Prostate gland (tissue), 2 donors: ENCODE data around the gene COA6. TPM values are rescaled to one million over a fixed set of nuclear protein-coding genes. Genes with fewer than 3 reads are reported as not detected.
A peak's percentile ranks its signal among the peaks of the same experiment; 100 is the strongest.

Experiments
- DNase-seq: peaks from one replicate; pipeline ENCODE4 v3.0.0-alpha.2; 2019; ENCODE audit warnings: low spot score
- H3K27ac ChIP-seq, 2 donors: fragments of 200-600 bp; sonication (generic); 2 replicates each; pipeline ENCODE4 v1.5.1; 2017 to 2019
- H3K27me3 ChIP-seq: fragments of 200-600 bp; sonication (generic); replicated peaks from 2 replicates; pipeline ENCODE4 v1.5.1; 2019; ENCODE audit not compliant: insufficient read depth
- H3K36me3 ChIP-seq, 2 donors: fragments of 200-600 bp; sonication (generic); 1 replicate in 1 of 2; 2 replicates in 1 of 2; pipeline versions ENCODE4 v1.5.1 to v1.8.1; 2017 to 2019
- H3K4me1 ChIP-seq: fragments of 200-600 bp; sonication (generic); replicated peaks from 2 replicates; pipeline ENCODE4 v1.5.1; 2019
- H3K4me3 ChIP-seq, 2 donors: fragments of 200-600 bp; sonication (generic); 2 replicates each; pipeline ENCODE4 v1.5.1; 2017 to 2019
- H3K9me3 ChIP-seq: fragments of 200-600 bp; sonication (generic); 2 replicates; pipeline ENCODE4 v1.5.1; 2017
- CTCF ChIP-seq, 4 experiments: fragments of 200-600 bp in 2 of 4; fragments of 450-650 bp in 2 of 4; sonication (generic) in 2 of 4; IDR thresholded peaks; 1 replicate in 3 of 4; 2 replicates in 1 of 4; pipeline ENCODE4 v1.5.1; 2016 to 2019; ENCODE audit warnings: antibody characterized with exemption in 4 of 4, mild to moderate bottlenecking in 2 of 4, moderate library complexity in 2 of 4
- POLR2A ChIP-seq: fragments of 450-650 bp; IDR thresholded peaks from one replicate; pipeline ENCODE4 v1.6.1; 2016; ENCODE audit warnings: antibody characterized with exemption, mild to moderate bottlenecking
- POLR2AphosphoS5 ChIP-seq: sonication (generic); formaldehyde crosslinking; IDR thresholded peaks from one replicate; pipeline ENCODE4 v1.6.1; 2017; ENCODE audit warnings: antibody characterized with exemption
- whole genome bisulfite sequencing: methylation state at CpG from one replicate; pipeline ENCODE4 v1.1.5; 2018; 5-methylcytosine and 5-hydroxymethylcytosine counted together
- intact Hi-C: fragments of 100-400 bp; cut with DNase I; formaldehyde crosslinking; loops from one replicate; pipeline ENCODE4 v1.14.2; 2022
- total RNA-seq, 2 donors: library from RNA; depleted of rRNA; stranded (reverse); fragments of >200 nt; gene quantifications; one replicate each; pipeline ENCODE4 v1.1.0, GENCODE V29; 2016

The COA6 gene
- total RNA-seq, 2 donors from 2014 or later = 16.0 to 31.3 TPM

DNA sequence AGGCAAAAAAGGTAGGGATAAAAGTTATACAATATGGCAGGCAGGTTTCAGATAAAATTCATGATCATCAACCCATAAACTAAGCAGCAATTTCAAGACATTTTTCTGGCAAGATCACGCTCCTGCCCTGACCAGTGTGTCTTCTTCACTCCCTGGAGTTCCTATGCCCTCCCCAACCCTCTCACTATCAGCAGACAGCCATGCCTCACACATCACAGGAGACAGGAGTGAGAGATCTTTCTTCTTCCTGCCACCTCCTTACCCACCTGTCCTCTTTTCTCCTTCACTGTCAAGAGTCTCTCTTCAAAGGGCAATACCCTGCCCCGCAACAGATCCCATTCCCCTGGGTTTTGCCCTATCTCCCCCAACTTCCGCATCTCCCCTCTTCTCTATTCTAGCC is 28.4 kb downstream of the COA6 start:
- H3K27me3 ChIP-seq = no peaks in the 10 kb centered on the region
- DNase-seq = no peak
- H3K4me3 ChIP-seq = no peak overlapping the region
- TF ChIP-seq CTCF (IDR thresholded peaks at IDR 0.05) (no peak), POLR2A (no peak), POLR2AphosphoS5 (no peak)
- WGBS = 96% methylated on average over 3 of the region's 3 CpGs
- intact Hi-C loops = no loop called here
- no peak overlapping the region for H3K27ac ChIP-seq
- no peaks in the 10 kb centered on the region for H3K9me3 ChIP-seq
- no peaks in the 10 kb centered on the region for H3K36me3 ChIP-seq
- H3K4me1 ChIP-seq = no peaks in the 10 kb centered on the region

DNA sequence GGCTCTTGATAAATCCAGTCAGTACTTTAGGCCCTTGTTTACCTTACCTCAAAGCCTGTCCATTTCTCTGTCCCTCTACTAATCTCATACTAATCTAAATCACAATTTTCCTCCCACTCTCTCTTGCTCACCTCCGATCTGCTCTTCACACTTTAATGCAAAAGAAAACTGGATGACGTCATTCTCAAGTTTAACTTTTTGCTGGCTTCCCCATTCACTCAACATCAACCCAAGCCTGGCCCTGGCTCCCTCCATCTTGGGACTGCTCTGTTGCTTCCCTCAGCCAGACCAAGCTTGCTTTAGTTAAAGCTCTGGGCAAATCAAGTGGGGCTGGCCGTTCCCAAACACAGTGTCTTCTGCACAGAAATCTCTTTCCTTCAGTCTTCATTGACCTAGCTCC is 29.7 kb downstream of the COA6 start:
- no peak overlapping the region for H3K4me3 ChIP-seq
- no peaks in the 10 kb centered on the region for H3K4me1 ChIP-seq
- 91% methylated on average over 3 of the region's 3 CpGs for WGBS
- no peak for DNase-seq
- intact Hi-C loops = no loop called here
- H3K9me3 ChIP-seq = no peaks in the 10 kb centered on the region
- H3K27me3 ChIP-seq = no peaks in the 10 kb centered on the region
- H3K36me3 ChIP-seq = no peaks in the 10 kb centered on the region
- H3K27ac ChIP-seq = peak overlapping the region; percentile 4 to 15
- TF ChIP-seq POLR2A (no peak), CTCF (IDR thresholded peaks at IDR 0.05) (no peak)

- Histone ChIP-seq H3K27me3 (no peaks in the 10 kb centered on the region), H3K9me3 (no peaks in the 10 kb centered on the region), H3K4me1 (no peaks in the 10 kb centered on the region), H3K4me3 (no peak overlapping the region), H3K36me3 (no peaks in the 10 kb centered on the region), H3K27ac (no peak overlapping the region)
- TF ChIP-seq POLR2A = no peak
- TF ChIP-seq POLR2AphosphoS5 = no peak
- TF ChIP-seq CTCF (IDR thresholded peaks at IDR 0.05) = no peak
- no peak for DNase-seq
- WGBS = 86% methylated on average over 6 of the region's 6 CpGs
- intact Hi-C loops = no loop called here
These were observed 32.4 kb downstream of the COA6 start for GRCh38 chr1:234405676-234406075.

- intact Hi-C loops = no loop called here
- DNase-seq = no peak
- Histone ChIP-seq H3K27me3 (no peaks in the 10 kb centered on the region), H3K9me3 (no peaks in the 10 kb centered on the region), H3K4me1 (no peaks in the 10 kb centered on the region), H3K27ac (no peak overlapping the region), H3K4me3 (no peak overlapping the region), H3K36me3 (no peaks in the 10 kb centered on the region)
- WGBS = 84% methylated on average over 4 of the region's 4 CpGs
- TF ChIP-seq POLR2AphosphoS5 = no peak
- TF ChIP-seq CTCF (IDR thresholded peaks at IDR 0.05) = no peak
- no peak for TF ChIP-seq POLR2A
These were observed 33.6 kb downstream of the COA6 start for GRCh38 chr1:234406871-234407270.

DNA sequence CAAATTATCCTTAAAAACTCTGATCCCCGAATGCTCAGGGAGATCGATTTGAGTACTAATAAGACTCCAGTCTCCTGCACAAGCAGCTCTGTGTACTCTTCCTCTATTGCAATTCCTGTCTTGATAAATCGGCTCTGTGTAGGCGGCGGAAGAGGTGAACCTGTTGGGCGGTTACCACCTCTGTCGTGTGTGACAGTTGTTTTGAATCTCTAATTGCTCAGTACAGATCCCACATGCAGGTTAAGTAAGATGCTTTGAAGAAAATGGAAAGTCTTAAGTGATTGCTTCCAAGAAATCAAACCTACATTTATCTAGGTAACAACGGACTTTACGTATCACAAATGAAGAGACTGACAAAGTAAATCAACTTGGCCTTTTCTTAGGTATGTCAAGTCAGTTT is 35.5 kb downstream of the COA6 start:
- no peaks in the 10 kb centered on the region for H3K4me1 ChIP-seq
- intact Hi-C loops = no loop called here
- no peak for DNase-seq
- WGBS = 84% methylated on average over 9 of the region's 9 CpGs
- no peaks in the 10 kb centered on the region for H3K9me3 ChIP-seq
- no peaks in the 10 kb centered on the region for H3K36me3 ChIP-seq
- TF ChIP-seq CTCF (IDR thresholded peaks at IDR 0.05) (no peak), POLR2A (no peak), POLR2AphosphoS5 (no peak)
- H3K27me3 ChIP-seq = no peaks in the 10 kb centered on the region
- no peak overlapping the region for H3K27ac ChIP-seq
- no peak overlapping the region for H3K4me3 ChIP-seq
